GM03348 (cell line): ENCODE data around the gene TXNDC17.
"Not testable (repeated sequence)": the region's sequence is repeated elsewhere in the genome, so short reads cannot be mapped to it uniquely, and the experiment has no call there.

Source experiments
- DNase-seq: peaks from one replicate; pipeline ENCODE4 v3.0.0; 2012; ENCODE audit warnings: low spot score

Gene TXNDC17

DNA sequence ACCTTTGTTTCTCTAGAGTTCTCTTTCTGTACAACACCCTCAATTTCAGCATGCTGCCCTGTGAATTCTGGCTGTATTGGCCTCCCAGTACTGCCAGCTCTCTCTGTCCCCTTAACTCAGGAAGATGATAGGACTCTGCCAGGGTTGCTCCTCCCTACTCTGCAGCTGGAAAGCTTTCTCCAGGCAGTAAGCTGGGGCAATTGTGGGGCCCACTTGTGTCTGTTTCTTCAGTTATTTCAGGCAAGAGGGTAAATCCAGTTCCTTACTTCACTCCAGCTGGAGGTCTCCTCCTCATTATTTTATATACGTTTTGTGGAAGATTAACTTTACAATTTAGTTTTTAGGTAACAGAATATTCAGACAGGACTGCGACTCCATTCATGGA lies 20.6 kb downstream of the TXNDC17 start:
- DNase-seq: peak; percentile 2

GRCh38 chr17:6663200-6663599 lies 22.3 kb downstream of the TXNDC17 start:
- DNase-seq: not testable (repeated sequence)

DNA sequence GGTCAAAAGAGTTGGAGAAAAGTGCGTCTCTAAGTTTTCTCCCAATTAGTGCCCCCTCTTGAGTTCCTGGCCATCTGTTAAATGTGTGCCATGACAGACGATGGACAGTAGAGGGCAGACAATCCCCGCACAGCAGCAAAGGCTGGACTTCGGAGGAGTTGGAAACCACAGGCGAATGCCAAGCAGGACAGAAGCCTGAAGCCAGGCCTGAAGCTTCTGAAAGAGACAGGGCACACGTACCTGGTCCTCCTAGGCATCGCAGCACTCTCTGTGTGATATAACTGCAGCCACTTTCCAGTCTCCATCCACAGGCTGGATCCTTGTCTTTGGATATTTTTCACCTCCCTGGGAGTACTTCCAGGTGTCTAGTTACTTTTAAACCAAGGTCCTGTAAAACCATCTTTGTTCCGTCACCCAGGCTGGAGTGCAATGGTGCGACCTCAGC lies 25.2 kb downstream of the TXNDC17 start:
- peak; percentile 89 for DNase-seq

- DNase-seq: peak; percentile 1
Measured at GRCh38 chr17:6666557-6666956, 25.7 kb downstream of the TXNDC17 start.

DNA sequence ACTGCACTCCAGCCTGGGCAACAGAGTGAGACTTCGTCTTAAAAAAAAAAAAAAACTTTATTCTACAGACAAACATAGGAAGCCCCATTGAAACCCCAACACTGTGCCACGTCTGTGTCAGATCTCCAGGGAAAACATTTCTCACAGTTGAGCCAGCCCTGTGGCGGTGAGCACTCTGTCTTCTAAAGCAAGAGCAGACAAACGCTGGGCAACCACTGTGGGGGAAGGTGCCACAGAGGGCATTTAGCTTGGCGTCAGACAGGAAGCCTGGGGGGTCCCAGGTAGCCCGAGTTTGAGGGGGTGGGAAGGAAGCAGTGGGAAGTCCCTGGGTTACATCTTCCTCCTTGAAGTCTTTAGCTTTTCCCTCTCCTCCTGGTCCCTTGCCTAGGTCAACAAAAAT lies 26.7 kb downstream of the TXNDC17 start:
- no peak for DNase-seq

- no peak for DNase-seq
Measured at GRCh38 chr17:6668219-6668618, 27.4 kb downstream of the TXNDC17 start.

DNA sequence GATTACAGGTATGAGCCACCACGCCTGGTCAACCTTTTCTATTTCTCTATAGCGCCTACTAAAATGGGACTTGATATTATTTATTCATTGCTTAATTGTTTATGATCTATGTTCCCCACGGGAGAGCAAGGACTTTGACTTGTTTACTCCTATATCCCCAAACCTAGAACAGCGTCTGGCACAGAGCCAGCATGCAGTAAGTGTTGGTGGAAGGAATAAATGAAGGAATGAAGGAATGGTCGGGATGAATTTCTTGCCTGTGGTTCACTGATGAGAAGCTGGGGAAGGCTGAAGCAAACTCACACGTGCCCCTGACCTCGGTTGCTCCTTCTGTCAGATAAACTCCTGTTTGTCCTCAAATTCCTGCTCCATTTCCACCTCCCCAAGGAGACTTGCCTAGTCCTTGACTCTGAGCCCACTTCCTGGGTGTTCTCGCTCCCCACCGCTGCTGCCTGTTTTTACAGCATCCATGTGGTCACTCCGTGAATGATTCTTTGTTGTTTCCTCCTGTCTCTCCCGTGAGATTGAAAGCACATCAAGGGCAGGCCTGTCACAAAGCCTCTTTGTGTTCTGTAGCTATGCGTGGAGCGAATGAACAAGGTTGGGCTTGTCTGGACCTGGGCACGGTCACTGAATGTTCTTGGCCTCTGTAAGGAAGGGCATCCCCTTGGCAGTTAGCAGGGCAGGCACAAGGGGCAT lies 28.0 kb downstream of the TXNDC17 start:
- DNase-seq: no peak

GRCh38 chr17:6669479-6670212 lies 28.8 kb downstream of the TXNDC17 start:
- DNase-seq: no peak

- no peak for DNase-seq
Measured at GRCh38 chr17:6670571-6670970, 29.7 kb downstream of the TXNDC17 start.

- DNase-seq: no peak
Measured at GRCh38 chr17:6670999-6671398, 30.1 kb downstream of the TXNDC17 start.

DNA sequence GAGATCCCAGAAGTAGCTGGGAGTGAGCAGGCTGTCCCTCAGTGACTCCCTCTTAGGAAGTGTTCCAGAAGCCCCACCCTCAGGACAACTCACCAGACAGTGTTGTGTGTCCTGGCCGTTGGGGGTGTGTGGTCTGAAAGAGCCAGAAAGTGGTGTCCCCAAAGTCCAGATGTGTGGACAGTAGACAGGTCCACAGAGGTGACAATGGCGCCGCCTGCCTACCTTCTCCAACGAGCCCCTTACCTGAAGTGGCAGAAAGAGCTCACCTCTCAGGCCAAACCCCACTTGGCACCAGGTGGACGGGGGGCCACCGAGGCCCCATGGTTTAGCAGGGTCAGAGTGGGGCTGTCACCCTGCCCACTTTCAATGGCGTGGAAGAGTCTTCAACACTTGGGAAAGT lies 30.6 kb downstream of the TXNDC17 start:
- no peak for DNase-seq

- DNase-seq: no peak
Measured at GRCh38 chr17:6674586-6674985, 33.7 kb downstream of the TXNDC17 start.

- DNase-seq: no peak
Measured at GRCh38 chr17:6675201-6675825, 34.5 kb downstream of the TXNDC17 start.

DNA sequence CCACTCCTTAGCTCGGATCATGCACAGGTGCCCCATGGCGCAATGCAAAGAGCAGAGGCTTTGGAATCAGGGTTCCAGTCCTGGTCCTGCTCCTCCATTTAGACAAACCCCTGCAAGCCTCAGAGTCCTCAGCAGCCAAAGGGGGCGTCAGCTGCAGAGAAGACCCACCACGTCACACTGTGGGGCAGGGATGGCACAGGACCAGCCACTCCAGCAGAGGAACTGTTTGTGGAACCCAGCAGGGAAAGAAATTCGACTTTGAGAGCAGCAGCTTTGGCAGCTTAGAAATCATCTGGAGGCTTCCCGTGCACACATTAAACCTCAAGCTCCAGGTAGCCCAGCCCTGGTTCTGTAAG lies 35.9 kb downstream of the TXNDC17 start:
- DNase-seq: no peak

GRCh38 chr17:6677158-6677831 lies 36.4 kb downstream of the TXNDC17 start:
- DNase-seq: no peak

DNA sequence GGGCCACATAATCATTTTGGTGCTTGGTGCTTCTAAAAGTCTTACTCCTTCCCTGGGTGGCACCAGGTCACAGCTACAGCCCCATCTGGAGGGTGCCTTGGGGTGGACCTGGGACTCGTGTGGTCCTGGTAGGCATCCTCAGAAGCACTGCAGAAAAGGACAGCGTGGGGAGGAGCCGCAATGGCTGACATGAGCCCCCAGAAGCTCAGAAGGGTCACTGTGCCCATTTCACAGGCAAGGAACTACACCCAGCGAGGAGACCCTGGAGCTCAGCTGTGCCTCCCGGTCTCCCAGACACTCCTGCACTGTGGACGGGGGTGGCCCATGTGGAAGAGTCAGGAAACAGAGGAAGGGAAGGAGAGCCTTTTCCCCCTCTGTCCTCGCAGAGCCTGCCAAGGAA lies 37.1 kb downstream of the TXNDC17 start:
- DNase-seq: no peak

DNA sequence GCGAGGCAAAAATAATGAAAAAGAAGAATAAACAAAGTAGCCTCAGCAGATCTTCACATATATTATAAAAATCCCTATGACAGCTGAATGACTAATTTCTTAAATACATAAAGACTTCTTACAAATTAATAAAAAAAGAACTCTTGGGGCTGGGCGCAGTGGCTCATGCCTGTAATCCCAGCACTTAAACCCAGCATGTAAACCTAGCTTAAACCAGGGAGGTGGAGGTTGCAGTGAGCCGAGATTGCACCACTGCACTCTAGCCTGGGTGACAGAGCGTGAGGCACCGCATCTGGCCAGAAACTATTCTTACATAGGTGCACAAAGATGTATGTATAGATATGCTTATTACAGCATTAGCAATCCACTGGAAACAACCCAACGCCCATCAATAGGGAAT lies 38.4 kb downstream of the TXNDC17 start:
- no peak for DNase-seq

DNA sequence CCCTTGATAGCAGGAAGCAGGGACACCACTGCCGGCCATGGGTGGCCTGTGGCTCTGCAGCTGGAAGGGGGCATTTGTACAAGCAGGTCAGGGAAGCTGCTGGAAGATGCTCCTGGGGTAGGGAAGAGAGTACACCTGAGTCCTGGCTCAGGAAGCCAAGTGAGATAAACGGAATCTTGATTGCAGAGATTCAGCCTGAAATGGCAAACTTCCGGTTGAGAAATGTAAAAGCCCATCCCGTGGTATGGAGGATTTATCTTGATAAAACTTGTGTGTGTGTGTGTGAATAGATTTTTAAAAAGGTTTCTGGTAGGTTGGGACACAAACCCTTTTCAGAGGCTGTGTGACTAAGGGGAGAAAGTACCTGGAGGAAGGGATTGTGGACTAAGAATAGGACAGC lies 40.3 kb downstream of the TXNDC17 start:
- no peak for DNase-seq

GRCh38 chr17:6681671-6682070 lies 40.8 kb downstream of the TXNDC17 start:
- no peak for DNase-seq

DNA sequence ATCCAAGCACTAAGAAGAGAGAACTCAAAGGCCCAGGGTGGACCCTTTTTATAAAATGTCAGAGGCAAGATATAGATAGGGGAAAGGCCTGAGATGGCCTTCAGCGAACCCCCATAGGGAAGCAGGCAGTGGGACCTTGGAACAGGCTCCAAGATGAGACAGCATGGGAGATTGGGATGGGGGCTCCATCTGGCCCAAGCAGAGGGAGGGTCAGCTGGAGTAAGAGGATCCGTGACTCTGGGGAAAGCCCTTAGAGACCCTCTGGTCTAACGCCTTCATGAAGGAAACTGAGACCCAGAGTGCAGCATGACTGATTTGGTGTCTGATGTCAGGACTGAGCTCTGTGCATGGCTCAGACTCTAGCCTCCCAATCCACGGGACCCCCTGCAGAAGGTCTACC lies 41.5 kb downstream of the TXNDC17 start:
- no peak for DNase-seq

DNA sequence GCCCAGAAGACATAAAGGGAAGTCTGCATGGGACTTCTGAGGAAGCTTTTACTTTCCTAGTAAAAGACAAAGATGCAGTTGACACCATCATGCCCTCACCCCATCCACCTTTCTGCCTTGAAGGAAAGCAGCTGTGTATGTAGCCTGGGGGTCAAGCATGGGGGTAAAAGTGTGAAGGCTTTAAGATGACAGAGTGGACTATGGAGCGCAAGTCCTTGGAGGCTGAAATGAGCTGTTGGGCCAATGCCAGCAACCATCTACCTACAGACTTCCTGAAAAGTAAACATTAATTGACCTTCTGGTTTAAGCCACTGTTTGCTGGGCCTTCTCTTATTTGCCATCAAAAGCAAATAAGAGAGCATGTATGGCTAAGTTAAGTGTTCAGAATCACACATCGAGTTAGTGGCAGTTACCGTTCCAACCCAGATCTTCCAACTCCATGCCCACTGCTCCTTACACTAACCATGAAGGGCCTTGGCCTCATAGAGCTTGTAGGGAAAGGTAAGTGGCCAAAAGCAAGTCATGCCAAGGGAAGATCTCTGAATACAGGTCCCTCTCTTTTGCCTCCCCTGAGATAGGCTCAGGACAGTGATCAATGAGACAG lies 42.3 kb downstream of the TXNDC17 start:
- DNase-seq: no peak

GRCh38 chr17:6683730-6684459 lies 43.0 kb downstream of the TXNDC17 start:
- DNase-seq: no peak
